GM18873 (cell line): ENCODE measurements around the gene DRC3.

ENCODE experiments used
- ATAC-seq: cut with Tn5 transposase; IDR thresholded peaks from one replicate; pipeline ENCODE4 v1.9.1; 2021; ENCODE audit warnings: mild to moderate bottlenecking, moderate library complexity, moderate number of reproducible peaks; ENCODE audit not compliant: unreplicated experiment, low FRiP score

Gene DRC3

GRCh38 chr17:17964710-17965109 lies 8.0 kb upstream of the DRC3 start:
- ATAC-seq: no peak

GRCh38 chr17:17965152-17965721 lies 7.4 kb upstream of the DRC3 start:
- ATAC-seq: no peak

GRCh38 chr17:17966399-17966798 lies 6.3 kb upstream of the DRC3 start:
- no peak for ATAC-seq

GRCh38 chr17:17970699-17971430 lies 1.8 kb upstream of the DRC3 start:
- no peak for ATAC-seq

- no peak for ATAC-seq
These were observed 1.1 kb upstream of the DRC3 start for GRCh38 chr17:17971431-17972125.

GRCh38 chr17:17972952-17973254 lies 241 bp downstream of the DRC3 start:
- no peak for ATAC-seq

- no peak for ATAC-seq
These were observed 2.8 kb downstream of the DRC3 start for GRCh38 chr17:17975436-17975835.

GRCh38 chr17:17976931-17977570 lies 4.4 kb downstream of the DRC3 start:
- no peak for ATAC-seq

- ATAC-seq: no peak
These were observed 6.1 kb downstream of the DRC3 start for GRCh38 chr17:17978481-17979424.

GRCh38 chr17:17979778-17980177 lies 7.1 kb downstream of the DRC3 start:
- ATAC-seq: no peak

GRCh38 chr17:17981330-17981729 lies 8.7 kb downstream of the DRC3 start:
- ATAC-seq: no peak

GRCh38 chr17:17982801-17983200 lies 10.1 kb downstream of the DRC3 start:
- no peak for ATAC-seq

- no peak for ATAC-seq
These were observed 10.7 kb downstream of the DRC3 start for GRCh38 chr17:17983376-17983775.

GRCh38 chr17:17983776-17984175 lies 11.1 kb downstream of the DRC3 start:
- no peak for ATAC-seq

GRCh38 chr17:17985153-17985552 lies 12.5 kb downstream of the DRC3 start:
- no peak for ATAC-seq

- no peak for ATAC-seq
These were observed 12.9 kb downstream of the DRC3 start for GRCh38 chr17:17985555-17985954.

- ATAC-seq: no peak
These were observed 14.7 kb downstream of the DRC3 start for GRCh38 chr17:17987187-17987896.

- no peak for ATAC-seq
These were observed 15.2 kb downstream of the DRC3 start for GRCh38 chr17:17987901-17988300.

GRCh38 chr17:17988427-17988945 lies 15.8 kb downstream of the DRC3 start:
- ATAC-seq: no peak

GRCh38 chr17:17989081-17989480 lies 16.4 kb downstream of the DRC3 start:
- ATAC-seq: no peak
